Measurements from ENCODE around the gene OGN. TPM values are rescaled to one million over a fixed set of nuclear protein-coding genes. Genes with fewer than 3 reads are reported as not detected.

The OGN gene
- total and polyA plus RNA-seq, 2 donors (not counting 1 experiment from before 2014, with no cell fraction given), result not detected

DNA sequence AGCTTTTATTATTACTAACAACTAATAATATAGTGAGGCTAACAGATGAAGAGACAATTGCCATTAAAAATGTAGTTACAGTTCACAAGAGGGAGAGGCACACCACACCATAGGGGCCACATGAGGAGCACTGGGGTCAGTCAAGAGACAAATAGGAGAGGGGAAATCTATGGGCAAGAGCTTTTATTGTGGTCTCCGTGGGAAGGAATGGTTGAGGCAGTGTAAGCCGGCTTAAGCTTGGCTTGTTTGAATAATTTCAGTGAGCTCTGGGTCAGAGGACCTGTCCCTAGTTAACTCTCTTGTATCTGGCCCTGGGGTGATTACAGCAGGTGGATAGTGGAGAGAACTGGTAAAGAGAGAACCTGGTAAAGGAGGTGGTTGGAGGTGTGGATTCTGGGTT, 35.3 kb downstream of the OGN start:
- ATAC-seq (ENCODE audit: low read depth) (no peak), DNase-seq (no peak)
- Histone ChIP-seq H2AFZ (ENCODE audit: insufficient read depth, low read depth, low read length, poor library complexity, severe bottlenecking) (no peak overlapping the region), H3K4me1 (ENCODE audit: control insufficient read depth in 2 of 2, insufficient read depth in 2 of 2, low read length in 2 of 2) (no peaks in the 10 kb centered on the region), H3K27ac (ENCODE audit: low read length in 2 of 2) (no peak overlapping the region), H3K9ac (ENCODE audit: low read length) (no peak overlapping the region), H3K4me3 (ENCODE audit: control extremely low read depth in 1 of 5, extremely low read depth in 1 of 5, insufficient read depth in 1 of 5, low read depth in 2 of 5, low read length in 4 of 5) (no peak overlapping the region), H3K79me2 (ENCODE audit: control insufficient read depth, insufficient read depth, low read length) (no peaks in the 10 kb centered on the region), H3K4me2 (replicated peaks; ENCODE audit: low read depth, low read length, poor library complexity, severe bottlenecking) (no peak overlapping the region), H3K9me3 (ENCODE audit: control extremely low read depth in 1 of 3, control insufficient read depth in 2 of 3, insufficient read depth in 1 of 3, low read length in 2 of 3) (peaks cover 0 to 12% (median 1%) of the 10 kb centered on the region in 3 donors), H3K36me3 (replicated peaks in 1 of 2; ENCODE audit: control extremely low read depth in 1 of 2, control insufficient read depth in 1 of 2, extremely low read depth in 1 of 2, insufficient read depth in 2 of 2, low read length in 1 of 2) (no peaks in the 10 kb centered on the region), H3K27me3 (replicated peaks in 1 of 4; ENCODE audit: control extremely low read depth in 1 of 4, control insufficient read depth in 3 of 4, insufficient read depth in 4 of 4, low read length in 3 of 4) (no peaks in the 10 kb centered on the region), H4K20me1 (ENCODE audit: control insufficient read depth, insufficient read depth, low read length, poor library complexity, severe bottlenecking) (no peaks in the 10 kb centered on the region)
- Mint-ChIP-seq H3K4me1 (no peaks in the 10 kb centered on the region), H3K27me3 (no peaks in the 10 kb centered on the region), H3K9me3 (ENCODE audit: insufficient read depth) (no peaks in the 10 kb centered on the region), H3K4me3 (no peak overlapping the region), H3K27ac (no peak overlapping the region)
- ChIA-PET POLR2A (no interaction called here), CTCF (no interaction called here)
- TF ChIP-seq EZH2 (IDR thresholded peaks at IDR 0.05; ENCODE audit: borderline replicate concordance, insufficient read depth, low read depth, low read length, poor library complexity, severe bottlenecking) (no peak), CTCF (IDR thresholded peaks at IDR 0.05) (no peak)
- intact Hi-C loops (cut with micrococcal nuclease), result no loop called here
- 62% methylated on average over 2 of the region's 2 CpGs for WGBS (ENCODE audit: insufficient coverage)

GRCh38 chr9:92360083-92360482, 44.3 kb downstream of the OGN start:
- peaks cover 0 to 12% (median 6%) of the 10 kb centered on the region in 3 donors for H3K9me3 ChIP-seq (ENCODE audit: control extremely low read depth in 1 of 3, control insufficient read depth in 2 of 3, insufficient read depth in 1 of 3, low read length in 2 of 3)
- H3K79me2 ChIP-seq (ENCODE audit: control insufficient read depth, insufficient read depth, low read length), result no peaks in the 10 kb centered on the region
- H3K4me3 Mint-ChIP-seq, result no peak overlapping the region
- H3K27me3 Mint-ChIP-seq, result no peaks in the 10 kb centered on the region
- intact Hi-C loops (cut with micrococcal nuclease), result no loop called here
- H3K27me3 ChIP-seq (replicated peaks in 1 of 4; ENCODE audit: control extremely low read depth in 1 of 4, control insufficient read depth in 3 of 4, insufficient read depth in 4 of 4, low read length in 3 of 4), result no peaks in the 10 kb centered on the region
- no peak overlapping the region for H2AFZ ChIP-seq (ENCODE audit: insufficient read depth, low read depth, low read length, poor library complexity, severe bottlenecking)
- no peaks in the 10 kb centered on the region for H3K36me3 ChIP-seq (replicated peaks in 1 of 2; ENCODE audit: control extremely low read depth in 1 of 2, control insufficient read depth in 1 of 2, extremely low read depth in 1 of 2, insufficient read depth in 2 of 2, low read length in 1 of 2)
- H3K4me1 Mint-ChIP-seq, result peaks cover 5% of the 10 kb centered on the region
- DNase-seq (no peak), ATAC-seq (ENCODE audit: low read depth) (no peak)
- H3K27ac ChIP-seq (ENCODE audit: low read length in 2 of 2), result no peak overlapping the region
- TF ChIP-seq CTCF (IDR thresholded peaks at IDR 0.05) (no peak), EZH2 (IDR thresholded peaks at IDR 0.05; ENCODE audit: borderline replicate concordance, insufficient read depth, low read depth, low read length, poor library complexity, severe bottlenecking) (no peak)
- WGBS (ENCODE audit: insufficient coverage), result no CpG with 5 or more reads among the region's 3 CpGs
- H3K9me3 Mint-ChIP-seq (ENCODE audit: insufficient read depth), result peaks cover 12% of the 10 kb centered on the region
- ChIA-PET CTCF (no interaction called here), POLR2A (no interaction called here)
- no peak overlapping the region for H3K4me2 ChIP-seq (replicated peaks; ENCODE audit: low read depth, low read length, poor library complexity, severe bottlenecking)
- no peaks in the 10 kb centered on the region for H4K20me1 ChIP-seq (ENCODE audit: control insufficient read depth, insufficient read depth, low read length, poor library complexity, severe bottlenecking)
- no peak overlapping the region for H3K9ac ChIP-seq (ENCODE audit: low read length)
- H3K4me1 ChIP-seq (ENCODE audit: control insufficient read depth in 2 of 2, insufficient read depth in 2 of 2, low read length in 2 of 2), result peaks cover 0 to 9% of the 10 kb centered on the region in 2 donors
- H3K27ac Mint-ChIP-seq, result no peak overlapping the region
- H3K4me3 ChIP-seq (ENCODE audit: control extremely low read depth in 1 of 5, extremely low read depth in 1 of 5, insufficient read depth in 1 of 5, low read depth in 2 of 5, low read length in 4 of 5), result no peak overlapping the region
